GM15510 (cell line): ENCODE results near the gene CXXC5.

Source experiments
- POLR2A ChIP-seq: IDR thresholded peaks from 3 replicates; pipeline ENCODE4 v1.6.1; 2011; ENCODE audit warnings: borderline replicate concordance; ENCODE audit not compliant: insufficient read length; ENCODE audit errors: extremely low read depth

The CXXC5 gene

GRCh38 chr5:139677736-139678613 lies 29.8 kb downstream of the CXXC5 start:
- no peak for TF ChIP-seq POLR2A

DNA sequence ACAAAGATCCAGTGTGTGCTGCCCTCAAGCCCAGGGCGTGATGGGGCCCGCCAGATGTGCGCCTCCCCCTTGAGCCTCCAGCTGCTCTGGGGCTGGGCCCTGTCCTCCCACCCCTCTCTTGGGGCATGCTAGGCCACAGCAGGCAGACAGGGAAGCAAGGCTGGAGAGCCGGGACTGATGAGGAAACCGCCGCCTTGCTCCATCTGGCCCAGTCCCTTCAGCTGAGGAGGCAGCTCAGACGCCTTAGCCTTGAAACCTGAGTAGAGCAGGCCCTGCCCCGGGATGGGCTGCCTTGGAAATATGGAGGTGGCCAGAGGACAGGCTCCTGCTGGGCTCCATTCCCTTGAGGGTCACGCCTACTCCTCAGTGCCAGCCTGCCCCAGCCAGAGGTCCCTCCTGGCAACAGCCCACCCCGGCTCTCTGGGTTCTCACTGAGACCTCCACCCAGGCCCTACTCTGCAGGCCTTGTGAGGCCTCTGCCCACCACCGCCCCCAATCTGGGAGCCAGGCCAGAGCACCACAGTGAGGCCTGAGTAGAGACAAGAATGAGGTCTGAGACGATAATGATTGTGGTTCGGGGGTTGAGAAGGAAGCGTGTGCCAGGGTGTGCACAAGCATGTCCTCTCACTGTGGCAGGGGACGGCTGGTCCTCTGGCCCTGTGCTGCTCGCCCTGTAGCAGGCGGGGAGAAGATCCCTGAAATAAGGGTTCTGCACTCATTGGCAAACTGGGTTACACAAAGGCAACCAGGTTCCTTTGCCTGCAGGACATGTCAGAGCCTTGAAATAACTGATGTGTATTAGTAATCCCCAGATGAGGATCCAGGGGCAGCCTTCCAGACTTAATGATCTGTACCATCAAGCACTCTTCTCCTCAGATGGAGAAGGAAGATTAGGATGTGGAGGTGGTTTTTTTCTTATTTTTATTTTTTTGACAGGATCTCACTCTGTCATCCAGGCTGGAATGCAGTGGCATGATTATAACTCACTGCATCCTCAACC lies 30.9 kb downstream of the CXXC5 start:
- TF ChIP-seq POLR2A = no peak

DNA sequence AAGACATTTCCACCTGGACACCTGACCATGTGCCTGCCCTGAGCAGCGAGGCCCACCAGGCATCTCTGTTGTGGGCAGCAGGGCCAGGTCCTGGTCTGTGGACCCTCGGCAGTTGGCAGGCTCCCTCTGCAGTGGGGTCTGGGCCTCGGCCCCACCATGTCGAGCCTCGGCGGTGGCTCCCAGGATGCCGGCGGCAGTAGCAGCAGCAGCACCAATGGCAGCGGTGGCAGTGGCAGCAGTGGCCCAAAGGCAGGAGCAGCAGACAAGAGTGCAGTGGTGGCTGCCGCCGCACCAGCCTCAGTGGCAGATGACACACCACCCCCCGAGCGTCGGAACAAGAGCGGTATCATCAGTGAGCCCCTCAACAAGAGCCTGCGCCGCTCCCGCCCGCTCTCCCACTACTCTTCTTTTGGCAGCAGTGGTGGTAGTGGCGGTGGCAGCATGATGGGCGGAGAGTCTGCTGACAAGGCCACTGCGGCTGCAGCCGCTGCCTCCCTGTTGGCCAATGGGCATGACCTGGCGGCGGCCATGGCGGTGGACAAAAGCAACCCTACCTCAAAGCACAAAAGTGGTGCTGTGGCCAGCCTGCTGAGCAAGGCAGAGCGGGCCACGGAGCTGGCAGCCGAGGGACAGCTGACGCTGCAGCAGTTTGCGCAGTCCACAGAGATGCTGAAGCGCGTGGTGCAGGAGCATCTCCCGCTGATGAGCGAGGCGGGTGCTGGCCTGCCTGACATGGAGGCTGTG lies 32.4 kb downstream of the CXXC5 start:
- TF ChIP-seq POLR2A = no peak

DNA sequence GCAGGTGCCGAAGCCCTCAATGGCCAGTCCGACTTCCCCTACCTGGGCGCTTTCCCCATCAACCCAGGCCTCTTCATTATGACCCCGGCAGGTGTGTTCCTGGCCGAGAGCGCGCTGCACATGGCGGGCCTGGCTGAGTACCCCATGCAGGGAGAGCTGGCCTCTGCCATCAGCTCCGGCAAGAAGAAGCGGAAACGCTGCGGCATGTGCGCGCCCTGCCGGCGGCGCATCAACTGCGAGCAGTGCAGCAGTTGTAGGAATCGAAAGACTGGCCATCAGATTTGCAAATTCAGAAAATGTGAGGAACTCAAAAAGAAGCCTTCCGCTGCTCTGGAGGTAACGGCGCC lies 32.9 kb downstream of the CXXC5 start:
- no peak for TF ChIP-seq POLR2A

GRCh38 chr5:139681466-139681865 lies 33.3 kb downstream of the CXXC5 start:
- TF ChIP-seq POLR2A = no peak

DNA sequence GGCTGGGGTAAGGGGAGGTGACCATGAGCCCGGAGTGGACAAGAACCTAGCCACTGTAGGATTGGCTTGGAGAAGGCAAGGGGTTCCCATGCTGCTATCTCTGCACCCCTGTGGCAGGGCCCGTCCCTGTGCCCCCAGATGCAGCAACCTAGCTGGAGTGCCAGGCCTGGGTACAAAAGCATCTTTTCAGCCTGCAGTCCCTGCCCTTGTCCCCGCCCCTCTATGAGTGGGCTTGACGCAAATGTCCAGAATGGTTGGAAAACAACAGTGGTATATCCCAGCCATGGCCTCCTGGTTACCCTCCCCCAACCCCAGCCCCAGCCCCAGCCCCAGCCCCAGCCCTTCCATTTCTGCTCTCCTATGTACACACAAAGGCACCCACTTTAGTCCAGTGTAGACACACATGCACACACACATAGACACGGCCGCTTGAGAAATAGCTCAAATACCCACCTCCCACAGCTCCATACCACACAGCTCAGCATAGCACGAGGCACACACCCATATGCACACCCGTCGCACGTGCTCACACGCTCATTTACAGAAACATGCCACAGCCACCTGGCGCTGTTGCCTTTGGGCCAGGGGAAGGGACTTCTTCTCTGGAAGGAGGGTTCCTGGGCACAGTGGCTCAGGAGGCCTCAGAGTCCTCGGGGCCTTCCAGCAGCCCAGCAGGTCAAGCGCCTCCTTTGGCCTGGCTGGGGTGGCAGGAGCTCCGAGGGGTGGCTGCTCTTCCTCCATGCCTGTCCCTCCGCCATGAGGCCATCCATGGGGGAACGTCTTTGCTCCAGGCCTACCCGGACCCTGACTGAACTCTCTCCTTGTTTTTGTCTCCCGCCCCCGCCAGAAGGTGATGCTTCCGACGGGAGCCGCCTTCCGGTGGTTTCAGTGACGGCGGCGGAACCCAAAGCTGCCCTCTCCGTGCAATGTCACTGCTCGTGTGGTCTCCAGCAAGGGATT lies 34.1 kb downstream of the CXXC5 start:
- TF ChIP-seq POLR2A = no peak

DNA sequence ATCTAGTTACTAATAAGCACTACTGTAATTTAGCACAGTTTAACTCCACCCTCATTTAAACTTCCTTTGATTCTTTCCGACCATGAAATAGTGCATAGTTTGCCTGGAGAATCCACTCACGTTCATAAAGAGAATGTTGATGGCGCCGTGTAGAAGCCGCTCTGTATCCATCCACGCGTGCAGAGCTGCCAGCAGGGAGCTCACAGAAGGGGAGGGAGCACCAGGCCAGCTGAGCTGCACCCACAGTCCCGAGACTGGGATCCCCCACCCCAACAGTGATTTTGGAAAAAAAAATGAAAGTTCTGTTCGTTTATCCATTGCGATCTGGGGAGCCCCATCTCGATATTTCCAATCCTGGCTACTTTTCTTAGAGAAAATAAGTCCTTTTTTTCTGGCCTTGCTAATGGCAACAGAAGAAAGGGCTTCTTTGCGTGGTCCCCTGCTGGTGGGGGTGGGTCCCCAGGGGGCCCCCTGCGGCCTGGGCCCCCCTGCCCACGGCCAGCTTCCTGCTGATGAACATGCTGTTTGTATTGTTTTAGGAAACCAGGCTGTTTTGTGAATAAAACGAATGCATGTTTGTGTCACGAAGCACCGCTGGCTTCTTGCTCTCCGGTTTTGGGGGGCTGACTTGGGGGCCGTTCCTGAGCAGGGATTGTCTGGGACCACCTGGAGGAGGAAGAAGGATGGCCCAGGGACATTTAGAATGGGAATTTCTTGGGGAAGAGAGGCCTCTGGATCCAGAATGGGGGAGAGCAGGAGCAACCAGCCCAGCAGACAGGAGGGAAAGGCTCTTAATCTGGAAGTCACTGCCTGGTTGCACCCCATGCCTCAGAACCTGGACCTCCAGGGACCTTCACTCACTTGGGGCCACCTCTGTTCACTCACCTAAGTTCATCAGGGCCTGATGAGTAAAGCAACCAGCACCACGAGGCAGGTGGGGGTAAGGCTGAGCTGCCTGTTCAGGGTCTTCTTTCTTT lies 35.4 kb downstream of the CXXC5 start:
- TF ChIP-seq POLR2A = no peak

- no peak for TF ChIP-seq POLR2A
Measured at GRCh38 chr5:139684350-139684880, 36.3 kb downstream of the CXXC5 start.

- TF ChIP-seq POLR2A = no peak
Measured at GRCh38 chr5:139684881-139685749, 37.0 kb downstream of the CXXC5 start.

DNA sequence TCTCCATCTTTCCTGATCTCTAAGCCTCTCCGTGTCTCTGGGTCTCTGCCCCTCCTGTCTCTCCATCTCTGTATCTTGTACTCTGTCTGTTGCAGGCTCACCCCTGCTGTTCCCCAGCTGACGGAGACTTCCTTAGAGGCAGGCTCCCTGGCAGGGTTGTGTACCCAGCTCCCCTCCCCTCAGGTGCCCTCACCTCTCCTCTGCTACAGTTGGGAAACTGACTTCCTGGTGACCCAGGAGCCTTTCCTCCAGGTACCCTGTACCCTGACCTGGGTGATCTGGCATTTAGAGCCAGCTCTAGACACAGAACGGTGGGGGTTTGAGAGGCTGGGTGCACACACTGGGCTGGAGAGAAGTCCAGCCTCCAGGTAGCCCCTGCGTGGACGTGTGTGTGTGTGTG lies 37.7 kb downstream of the CXXC5 start:
- TF ChIP-seq POLR2A = no peak

- TF ChIP-seq POLR2A = no peak
Measured at GRCh38 chr5:139686356-139686705, 38.2 kb downstream of the CXXC5 start.

GRCh38 chr5:139686706-139687441 lies 38.7 kb downstream of the CXXC5 start:
- TF ChIP-seq POLR2A = no peak
